WTC11 (cell line): ENCODE results near the gene WFS1. TPM values are rescaled to one million over a fixed set of nuclear protein-coding genes. Genes with fewer than 3 reads are reported as not detected.

Experiments
- ATAC-seq: fragments of 200-7000 bp; cut with Tn5 transposase; 2 replicates; pipeline ENCODE4 v1.10.0; 2021; ENCODE audit warnings: mild to moderate bottlenecking, moderate library complexity
- CTCF ChIA-PET: fragments of 300-600 bp; sonication (Branson Sonifier 250); formaldehyde crosslinking; loops from one replicate; lab custom pipeline; 2021; ENCODE audit warnings: antibody characterized with exemption; lab: Charles Lee
- POLR2A ChIA-PET: fragments of 350-600 bp; sonication (Branson Sonifier 250); formaldehyde crosslinking; loops from one replicate; lab custom pipeline; 2021; ENCODE audit warnings: antibody characterized with exemption; lab: Charles Lee
- DNase-seq: peaks from one replicate; pipeline ENCODE4 v3.0.0; 2021; ENCODE audit warnings: low spot score
- H3K27ac Mint-ChIP-seq: 2 replicates; pipeline ENCODE4 v1.8.0; 2021; ENCODE audit warnings: mixed read lengths
- H3K27me3 Mint-ChIP-seq: 2 replicates; pipeline ENCODE4 v1.8.0; 2021; ENCODE audit warnings: low read depth, mild to moderate bottlenecking, moderate library complexity, mixed read lengths
- H3K36me3 Mint-ChIP-seq: 2 replicates; pipeline ENCODE4 v1.8.0; 2021; ENCODE audit warnings: mixed read lengths
- H3K4me1 Mint-ChIP-seq: 2 replicates; pipeline ENCODE4 v1.8.0; 2022; ENCODE audit warnings: mixed read lengths
- H3K4me3 Mint-ChIP-seq: 2 replicates; pipeline ENCODE4 v1.8.0; 2021; ENCODE audit warnings: mild to moderate bottlenecking, moderate library complexity, mixed read lengths
- H3K9me3 Mint-ChIP-seq: 2 replicates; pipeline ENCODE4 v1.8.0; 2021; ENCODE audit warnings: mixed read lengths
- FOXK1 ChIP-seq: sonication (generic); formaldehyde crosslinking; IDR thresholded peaks from 2 replicates; pipeline ENCODE4 v1.8.0; 2022; ENCODE audit warnings: mild to moderate bottlenecking, moderate library complexity, missing genetic modification reagents
- FOXP1 ChIP-seq: sonication (generic); formaldehyde crosslinking; IDR thresholded peaks from 2 replicates; pipeline ENCODE4 v1.8.0; 2022; ENCODE audit warnings: missing genetic modification reagents, mild to moderate bottlenecking, moderate library complexity, borderline replicate concordance
- ZNF232 ChIP-seq: sonication (generic); formaldehyde crosslinking; IDR thresholded peaks from 2 replicates; pipeline ENCODE4 v1.8.0; 2022; ENCODE audit warnings: mild to moderate bottlenecking, missing genetic modification reagents
- ZNF317 ChIP-seq: sonication (generic); formaldehyde crosslinking; IDR thresholded peaks from 2 replicates; pipeline ENCODE4 v1.8.1; 2023; ENCODE audit warnings: low read depth, mild to moderate bottlenecking, moderate library complexity, missing genetic modification reagents, borderline replicate concordance
- ZNF396 ChIP-seq: fragments of 250-450 bp; sonication (Bioruptor Pico); IDR thresholded peaks from 2 replicates; pipeline ENCODE4 v1.8.0; 2021; ENCODE audit warnings: mild to moderate bottlenecking, moderate library complexity, borderline replicate concordance
- total RNA-seq: library from RNA; stranded (reverse); gene quantifications from 3 replicates; pipeline ENCODE4 v1.2.3, GENCODE V29; 2021
- TF ChIP-seq, protein P1 (sequence below): fragments of 250-450 bp; sonication (Bioruptor Pico); conservative IDR thresholded peaks from 2 replicates; pipeline ENCODE4 v1.9.0; 2021; ENCODE audit warnings: mild to moderate bottlenecking
- TF ChIP-seq, protein P2 (sequence below): sonication (generic); formaldehyde crosslinking; IDR thresholded peaks from 2 replicates; pipeline ENCODE4 v1.8.1; 2022; ENCODE audit warnings: mild to moderate bottlenecking, missing genetic modification reagents, moderate library complexity, borderline replicate concordance
- TF ChIP-seq, protein P3 (sequence below): sonication (generic); formaldehyde crosslinking; IDR thresholded peaks from 2 replicates; pipeline ENCODE4 v1.8.0; 2023; ENCODE audit warnings: mild to moderate bottlenecking, missing genetic modification reagents
- TF ChIP-seq, protein P4 (sequence below): sonication (generic); formaldehyde crosslinking; conservative IDR thresholded peaks from 2 replicates; pipeline ENCODE4 v1.8.1; 2023; ENCODE audit warnings: mild to moderate bottlenecking, low read depth, missing genetic modification reagents, moderate library complexity
- TF ChIP-seq, protein P5 (sequence below): sonication (generic); formaldehyde crosslinking; IDR thresholded peaks from 2 replicates; pipeline ENCODE4 v1.8.1; 2022; ENCODE audit warnings: missing genetic modification reagents, borderline replicate concordance
- TF ChIP-seq, protein P6 (sequence below): sonication (generic); formaldehyde crosslinking; IDR thresholded peaks from 2 replicates; pipeline ENCODE4 v1.8.1; 2023; ENCODE audit warnings: mild to moderate bottlenecking, missing genetic modification reagents
- TF ChIP-seq, protein P7 (sequence below): sonication (generic); formaldehyde crosslinking; IDR thresholded peaks from 2 replicates; pipeline ENCODE4 v1.8.0; 2023; ENCODE audit warnings: missing genetic modification reagents

WFS1 gene
- total RNA-seq, 1 experiment from 2014 or later = 34.7 TPM

DNA sequence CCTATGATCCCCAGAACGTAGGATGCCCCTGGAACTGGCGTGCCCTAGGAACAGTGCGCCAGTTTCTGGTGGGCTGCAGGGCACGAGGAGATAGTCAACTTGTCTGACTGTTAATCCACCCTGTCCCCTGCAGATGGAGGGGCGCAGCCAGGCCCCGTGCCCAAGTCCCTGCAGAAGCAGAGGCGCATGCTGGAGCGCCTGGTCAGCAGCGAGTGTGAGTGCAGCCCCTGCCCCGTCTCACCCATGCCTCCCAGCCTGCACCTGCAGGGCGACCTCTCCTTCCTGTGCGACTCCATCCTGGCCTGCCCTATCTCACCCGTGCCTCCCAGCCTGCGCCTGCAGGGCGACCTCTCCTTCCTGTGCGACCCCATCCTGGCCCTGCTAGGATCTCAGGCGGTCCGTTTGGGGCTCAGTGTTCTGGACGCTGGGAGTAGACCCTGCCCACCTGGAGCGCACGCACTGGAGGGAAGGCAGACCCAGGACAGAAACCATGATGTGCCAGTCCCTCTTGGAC is 22.2 kb downstream of the WFS1 start (continued):
- TF ChIP-seq, protein P1, sequence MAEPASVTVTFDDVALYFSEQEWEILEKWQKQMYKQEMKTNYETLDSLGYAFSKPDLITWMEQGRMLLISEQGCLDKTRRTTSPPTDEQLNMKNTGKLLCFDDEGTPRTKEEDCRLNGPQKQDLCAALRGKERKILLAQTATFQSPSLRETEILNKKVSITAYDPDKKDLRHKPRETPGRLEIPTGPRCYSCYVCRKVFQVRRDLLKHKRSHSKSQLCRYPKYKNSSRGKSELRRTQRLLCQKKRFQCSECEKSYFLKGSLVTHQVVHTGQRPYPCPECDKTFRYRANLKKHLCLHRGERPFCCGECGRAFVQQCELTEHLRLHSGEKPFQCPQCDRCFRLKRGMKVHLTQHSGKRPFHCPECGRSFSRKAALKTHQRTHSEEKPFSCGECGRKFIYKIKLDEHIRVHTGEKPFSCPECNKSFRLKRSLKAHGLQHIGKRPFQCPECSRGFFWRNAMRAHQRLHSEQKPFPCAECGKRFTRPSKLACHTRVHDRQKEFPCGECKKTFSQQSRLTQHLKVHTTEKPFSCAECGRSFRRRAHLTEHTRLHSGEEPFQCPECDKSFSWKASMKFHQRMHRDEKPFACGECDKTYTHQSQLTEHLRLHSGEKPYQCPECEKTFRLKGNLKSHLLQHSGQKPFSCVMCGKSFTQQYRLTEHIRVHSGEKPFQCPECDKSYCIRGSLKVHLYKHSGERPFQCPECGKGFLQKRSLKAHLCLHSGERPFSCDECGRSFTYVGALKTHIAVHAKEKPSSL (CRISPR knock-in tag) = no peak
- no peak for TF ChIP-seq ZNF317 (CRISPR knock-in tag)
- TF ChIP-seq, protein P2, sequence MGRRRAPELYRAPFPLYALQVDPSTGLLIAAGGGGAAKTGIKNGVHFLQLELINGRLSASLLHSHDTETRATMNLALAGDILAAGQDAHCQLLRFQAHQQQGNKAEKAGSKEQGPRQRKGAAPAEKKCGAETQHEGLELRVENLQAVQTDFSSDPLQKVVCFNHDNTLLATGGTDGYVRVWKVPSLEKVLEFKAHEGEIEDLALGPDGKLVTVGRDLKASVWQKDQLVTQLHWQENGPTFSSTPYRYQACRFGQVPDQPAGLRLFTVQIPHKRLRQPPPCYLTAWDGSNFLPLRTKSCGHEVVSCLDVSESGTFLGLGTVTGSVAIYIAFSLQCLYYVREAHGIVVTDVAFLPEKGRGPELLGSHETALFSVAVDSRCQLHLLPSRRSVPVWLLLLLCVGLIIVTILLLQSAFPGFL = no peak
- no peak for TF ChIP-seq ZNF396 (CRISPR knock-in tag)
- TF ChIP-seq ZNF232 (CRISPR knock-in tag) = no peak
- TF ChIP-seq FOXK1 = no peak

DNA sequence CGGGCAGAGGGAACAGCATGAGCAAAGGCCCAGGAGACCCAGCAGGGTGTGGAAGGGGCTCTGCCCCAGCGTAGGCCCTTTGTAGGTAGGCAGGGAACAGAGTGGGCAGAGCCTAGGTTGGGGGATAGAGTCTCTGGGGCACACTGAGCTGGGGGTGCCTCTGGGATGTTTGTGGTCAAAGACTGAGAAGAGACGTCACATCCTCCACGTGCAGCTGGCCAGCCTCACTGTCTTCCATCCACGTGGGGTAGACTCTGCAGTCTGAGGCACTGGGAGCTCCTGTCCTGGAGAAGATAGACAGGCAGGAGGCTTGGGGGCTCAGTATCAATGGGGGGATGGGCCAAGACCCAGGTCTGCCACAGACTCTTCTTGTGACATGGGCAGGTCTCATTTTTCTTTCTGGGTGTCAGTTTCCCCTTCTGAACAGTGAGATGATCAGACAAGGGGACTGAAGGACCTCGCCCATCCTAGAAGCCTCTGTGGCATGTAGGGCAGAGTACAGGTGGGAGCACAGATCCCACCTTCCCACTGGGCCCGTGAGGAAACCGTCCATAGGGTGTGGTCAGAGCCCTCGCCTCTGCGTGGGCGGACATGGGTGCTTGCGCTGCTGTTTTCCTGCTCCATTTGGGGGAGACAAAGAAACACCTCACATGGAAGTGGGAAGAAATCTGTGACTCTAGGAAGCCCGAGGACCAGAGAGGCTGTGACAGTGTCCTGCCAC is 22.9 kb downstream of the WFS1 start:
- ATAC-seq (no peak), DNase-seq (no peak)
- Mint-ChIP-seq H3K27ac (no peak overlapping the region), H3K27me3 (no peaks in the 10 kb centered on the region), H3K9me3 (no peaks in the 10 kb centered on the region), H3K36me3 (peaks cover 18% of the 10 kb centered on the region), H3K4me3 (no peak overlapping the region), H3K4me1 (no peaks in the 10 kb centered on the region)
- TF ChIP-seq FOXP1 (CRISPR knock-in tag) = no peak
- TF ChIP-seq, protein P3, sequence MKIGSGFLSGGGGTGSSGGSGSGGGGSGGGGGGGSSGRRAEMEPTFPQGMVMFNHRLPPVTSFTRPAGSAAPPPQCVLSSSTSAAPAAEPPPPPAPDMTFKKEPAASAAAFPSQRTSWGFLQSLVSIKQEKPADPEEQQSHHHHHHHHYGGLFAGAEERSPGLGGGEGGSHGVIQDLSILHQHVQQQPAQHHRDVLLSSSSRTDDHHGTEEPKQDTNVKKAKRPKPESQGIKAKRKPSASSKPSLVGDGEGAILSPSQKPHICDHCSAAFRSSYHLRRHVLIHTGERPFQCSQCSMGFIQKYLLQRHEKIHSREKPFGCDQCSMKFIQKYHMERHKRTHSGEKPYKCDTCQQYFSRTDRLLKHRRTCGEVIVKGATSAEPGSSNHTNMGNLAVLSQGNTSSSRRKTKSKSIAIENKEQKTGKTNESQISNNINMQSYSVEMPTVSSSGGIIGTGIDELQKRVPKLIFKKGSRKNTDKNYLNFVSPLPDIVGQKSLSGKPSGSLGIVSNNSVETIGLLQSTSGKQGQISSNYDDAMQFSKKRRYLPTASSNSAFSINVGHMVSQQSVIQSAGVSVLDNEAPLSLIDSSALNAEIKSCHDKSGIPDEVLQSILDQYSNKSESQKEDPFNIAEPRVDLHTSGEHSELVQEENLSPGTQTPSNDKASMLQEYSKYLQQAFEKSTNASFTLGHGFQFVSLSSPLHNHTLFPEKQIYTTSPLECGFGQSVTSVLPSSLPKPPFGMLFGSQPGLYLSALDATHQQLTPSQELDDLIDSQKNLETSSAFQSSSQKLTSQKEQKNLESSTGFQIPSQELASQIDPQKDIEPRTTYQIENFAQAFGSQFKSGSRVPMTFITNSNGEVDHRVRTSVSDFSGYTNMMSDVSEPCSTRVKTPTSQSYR (CRISPR knock-in tag) = no peak
- ChIA-PET CTCF (no interaction called here), POLR2A (no interaction called here)

DNA sequence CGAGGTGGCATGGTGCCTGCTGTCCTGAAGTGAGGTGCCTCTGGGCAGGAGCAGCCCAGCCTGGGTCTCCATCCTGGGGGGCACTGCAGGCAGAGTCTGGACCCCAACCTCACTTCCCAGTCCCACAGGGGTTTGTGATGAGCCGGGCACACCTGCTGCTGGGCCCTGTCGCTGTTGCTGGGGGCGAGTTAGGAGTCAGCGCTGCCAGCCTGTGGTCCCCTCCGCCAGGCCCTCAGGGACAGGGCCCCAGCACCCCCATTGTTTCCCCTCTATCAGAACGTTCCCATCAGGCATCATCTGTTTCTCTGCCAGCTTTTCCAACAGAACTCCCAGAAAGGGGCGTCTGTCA is 23.4 kb downstream of the WFS1 start:
- CTCF ChIA-PET = no interaction called here
- no peak for ATAC-seq
- peaks cover 22% of the 10 kb centered on the region for H3K36me3 Mint-ChIP-seq
- no peak overlapping the region for H3K27ac Mint-ChIP-seq
- H3K4me3 Mint-ChIP-seq = no peak overlapping the region
- no peak for DNase-seq
- TF ChIP-seq, protein P4, sequence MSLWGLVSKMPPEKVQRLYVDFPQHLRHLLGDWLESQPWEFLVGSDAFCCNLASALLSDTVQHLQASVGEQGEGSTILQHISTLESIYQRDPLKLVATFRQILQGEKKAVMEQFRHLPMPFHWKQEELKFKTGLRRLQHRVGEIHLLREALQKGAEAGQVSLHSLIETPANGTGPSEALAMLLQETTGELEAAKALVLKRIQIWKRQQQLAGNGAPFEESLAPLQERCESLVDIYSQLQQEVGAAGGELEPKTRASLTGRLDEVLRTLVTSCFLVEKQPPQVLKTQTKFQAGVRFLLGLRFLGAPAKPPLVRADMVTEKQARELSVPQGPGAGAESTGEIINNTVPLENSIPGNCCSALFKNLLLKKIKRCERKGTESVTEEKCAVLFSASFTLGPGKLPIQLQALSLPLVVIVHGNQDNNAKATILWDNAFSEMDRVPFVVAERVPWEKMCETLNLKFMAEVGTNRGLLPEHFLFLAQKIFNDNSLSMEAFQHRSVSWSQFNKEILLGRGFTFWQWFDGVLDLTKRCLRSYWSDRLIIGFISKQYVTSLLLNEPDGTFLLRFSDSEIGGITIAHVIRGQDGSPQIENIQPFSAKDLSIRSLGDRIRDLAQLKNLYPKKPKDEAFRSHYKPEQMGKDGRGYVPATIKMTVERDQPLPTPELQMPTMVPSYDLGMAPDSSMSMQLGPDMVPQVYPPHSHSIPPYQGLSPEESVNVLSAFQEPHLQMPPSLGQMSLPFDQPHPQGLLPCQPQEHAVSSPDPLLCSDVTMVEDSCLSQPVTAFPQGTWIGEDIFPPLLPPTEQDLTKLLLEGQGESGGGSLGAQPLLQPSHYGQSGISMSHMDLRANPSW = no peak
- TF ChIP-seq, all 79 proteins: peak for 0
- Mint-ChIP-seq H3K9me3 (no peaks in the 10 kb centered on the region), H3K4me1 (no peaks in the 10 kb centered on the region), H3K27me3 (no peaks in the 10 kb centered on the region)
- POLR2A ChIA-PET = no interaction called here

DNA sequence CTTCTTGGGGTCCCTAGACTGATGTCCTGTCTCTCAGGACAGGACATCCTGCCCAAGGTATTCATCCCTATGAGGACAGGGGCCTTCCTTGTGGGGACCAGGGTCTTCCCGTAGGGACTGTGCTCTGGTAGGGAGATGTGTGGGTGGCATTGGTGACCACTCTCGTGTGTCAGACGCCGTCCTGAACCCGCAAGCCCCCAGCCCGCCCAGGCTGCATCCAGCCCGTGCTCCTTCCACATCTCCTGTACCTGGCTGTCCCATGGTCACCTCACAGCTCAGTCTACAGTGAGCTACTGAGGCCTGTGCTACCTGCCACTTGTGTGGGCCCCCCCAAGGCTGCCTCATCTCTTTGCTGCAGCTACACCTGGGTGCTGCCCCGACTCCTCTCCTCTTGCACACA is 24.0 kb downstream of the WFS1 start:
- Mint-ChIP-seq H3K36me3 (peaks cover 16% of the 10 kb centered on the region), H3K27ac (no peak overlapping the region), H3K4me1 (no peaks in the 10 kb centered on the region), H3K4me3 (no peak overlapping the region), H3K9me3 (no peaks in the 10 kb centered on the region), H3K27me3 (no peaks in the 10 kb centered on the region)
- ATAC-seq (no peak), DNase-seq (no peak)
- ChIA-PET CTCF (no interaction called here), POLR2A (no interaction called here)
- TF ChIP-seq, protein P5, sequence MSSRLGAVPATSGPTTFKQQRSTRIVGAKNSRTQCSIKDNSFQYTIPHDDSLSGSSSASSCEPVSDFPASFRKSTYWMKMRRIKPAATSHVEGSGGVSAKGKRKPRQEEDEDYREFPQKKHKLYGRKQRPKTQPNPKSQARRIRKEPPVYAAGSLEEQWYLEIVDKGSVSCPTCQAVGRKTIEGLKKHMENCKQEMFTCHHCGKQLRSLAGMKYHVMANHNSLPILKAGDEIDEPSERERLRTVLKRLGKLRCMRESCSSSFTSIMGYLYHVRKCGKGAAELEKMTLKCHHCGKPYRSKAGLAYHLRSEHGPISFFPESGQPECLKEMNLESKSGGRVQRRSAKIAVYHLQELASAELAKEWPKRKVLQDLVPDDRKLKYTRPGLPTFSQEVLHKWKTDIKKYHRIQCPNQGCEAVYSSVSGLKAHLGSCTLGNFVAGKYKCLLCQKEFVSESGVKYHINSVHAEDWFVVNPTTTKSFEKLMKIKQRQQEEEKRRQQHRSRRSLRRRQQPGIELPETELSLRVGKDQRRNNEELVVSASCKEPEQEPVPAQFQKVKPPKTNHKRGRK (CRISPR knock-in tag) = no peak
- TF ChIP-seq FOXK1 = no peak
- TF ChIP-seq, protein P6, sequence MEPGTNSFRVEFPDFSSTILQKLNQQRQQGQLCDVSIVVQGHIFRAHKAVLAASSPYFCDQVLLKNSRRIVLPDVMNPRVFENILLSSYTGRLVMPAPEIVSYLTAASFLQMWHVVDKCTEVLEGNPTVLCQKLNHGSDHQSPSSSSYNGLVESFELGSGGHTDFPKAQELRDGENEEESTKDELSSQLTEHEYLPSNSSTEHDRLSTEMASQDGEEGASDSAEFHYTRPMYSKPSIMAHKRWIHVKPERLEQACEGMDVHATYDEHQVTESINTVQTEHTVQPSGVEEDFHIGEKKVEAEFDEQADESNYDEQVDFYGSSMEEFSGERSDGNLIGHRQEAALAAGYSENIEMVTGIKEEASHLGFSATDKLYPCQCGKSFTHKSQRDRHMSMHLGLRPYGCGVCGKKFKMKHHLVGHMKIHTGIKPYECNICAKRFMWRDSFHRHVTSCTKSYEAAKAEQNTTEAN (CRISPR knock-in tag) = no peak
- TF ChIP-seq, protein P7, sequence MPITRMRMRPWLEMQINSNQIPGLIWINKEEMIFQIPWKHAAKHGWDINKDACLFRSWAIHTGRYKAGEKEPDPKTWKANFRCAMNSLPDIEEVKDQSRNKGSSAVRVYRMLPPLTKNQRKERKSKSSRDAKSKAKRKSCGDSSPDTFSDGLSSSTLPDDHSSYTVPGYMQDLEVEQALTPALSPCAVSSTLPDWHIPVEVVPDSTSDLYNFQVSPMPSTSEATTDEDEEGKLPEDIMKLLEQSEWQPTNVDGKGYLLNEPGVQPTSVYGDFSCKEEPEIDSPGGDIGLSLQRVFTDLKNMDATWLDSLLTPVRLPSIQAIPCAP (CRISPR knock-in tag) = no peak
- TF ChIP-seq, protein P3 (CRISPR knock-in tag) = no peak
